Thoracic aorta (tissue), 2 donors: ENCODE data around the gene CAMSAP1. TPM values are rescaled to one million over a fixed set of nuclear protein-coding genes. Genes with fewer than 3 reads are reported as not detected.

Experiments used
- ATAC-seq: fragments of 150-250 bp; one replicate; pipeline ENCODE4 v1.8.0; 2017; ENCODE audit warnings: low read depth; ENCODE audit not compliant: insufficient number of reproducible peaks, low FRiP score
- DNase-seq: peaks from one replicate; pipeline ENCODE4 v3.0.0-alpha.2; 2020; ENCODE audit warnings: low spot score
- H3K27ac ChIP-seq, 2 donors: fragments of 200-600 bp; sonication (generic); 1 replicate in 1 of 2; 2 replicates in 1 of 2; pipeline ENCODE4 v1.5.1; 2016; ENCODE audit warnings: mild to moderate bottlenecking in 2 of 2, moderate library complexity in 2 of 2
- H3K27me3 ChIP-seq: fragments of 200-600 bp; sonication (generic); replicated peaks from 2 replicates; pipeline ENCODE4 v1.6.0; 2016; ENCODE audit warnings: mild to moderate bottlenecking; ENCODE audit not compliant: insufficient read depth
- H3K36me3 ChIP-seq: fragments of 200-600 bp; sonication (generic); one replicate; pipeline ENCODE4 v1.5.1; 2016
- H3K4me1 ChIP-seq, 2 donors: fragments of 200-600 bp; sonication (generic); 1 replicate in 1 of 2; 2 replicates in 1 of 2; pipeline versions ENCODE4 v1.5.1 to v1.6.0; 2016; ENCODE audit warnings: low read depth in 2 of 2, mild to moderate bottlenecking in 1 of 2; ENCODE audit not compliant: control insufficient read depth in 1 of 2
- H3K4me3 ChIP-seq: fragments of 200-600 bp; sonication (generic); 2 replicates; pipeline ENCODE4 v1.5.1; 2016; ENCODE audit warnings: mild to moderate bottlenecking
- H3K9me3 ChIP-seq: fragments of 200-600 bp; sonication (generic); 2 replicates; pipeline ENCODE4 v1.5.1; 2016
- CTCF ChIP-seq: fragments of 200-600 bp; sonication (generic); IDR thresholded peaks from one replicate; pipeline ENCODE4 v1.5.1; 2019; ENCODE audit warnings: antibody characterized with exemption
- total RNA-seq, 2 donors: library from RNA; depleted of rRNA; stranded (reverse); fragments of >200 nt; gene quantifications; one replicate each; pipeline versions ENCODE4 v1.1.0 to v1.2.3, GENCODE V29; 2016

CAMSAP1 gene
- total RNA-seq, 2 donors from 2014 or later = 19.1 to 20.2 TPM

GRCh38 chr9:135799261-135799660 lies 108.1 kb downstream of the CAMSAP1 start:
- no peak overlapping the region for H3K27ac ChIP-seq

GRCh38 chr9:135798263-135798585 lies 109.1 kb downstream of the CAMSAP1 start:
- ATAC-seq (peak; percentile 32), DNase-seq (no peak)
- no peaks in the 10 kb centered on the region for H3K9me3 ChIP-seq
- no peak overlapping the region for H3K4me3 ChIP-seq
- no peaks in the 10 kb centered on the region for H3K36me3 ChIP-seq
- TF ChIP-seq CTCF = no peak
- no peaks in the 10 kb centered on the region for H3K27me3 ChIP-seq
- H3K27ac ChIP-seq = peak overlapping the region in 1 of 2 donors; percentile 36
- H3K4me1 ChIP-seq = peaks cover 8 to 23% of the 10 kb centered on the region in 2 donors

More at GRCh38 chr9:135799261-135799660, 108.1 kb downstream of the CAMSAP1 start:
- no peak for TF ChIP-seq CTCF
- DNase-seq (no peak), ATAC-seq (no peak)
- Histone ChIP-seq H3K4me1 (peaks cover 8 to 23% of the 10 kb centered on the region in 2 donors), H3K9me3 (no peaks in the 10 kb centered on the region), H3K27me3 (no peaks in the 10 kb centered on the region), H3K4me3 (no peak overlapping the region), H3K36me3 (no peaks in the 10 kb centered on the region)

GRCh38 chr9:135797507-135798262 lies 109.7 kb downstream of the CAMSAP1 start:
- no peaks in the 10 kb centered on the region for H3K27me3 ChIP-seq
- H3K36me3 ChIP-seq = no peaks in the 10 kb centered on the region
- DNase-seq = no peak
- H3K9me3 ChIP-seq = no peaks in the 10 kb centered on the region
- no peak overlapping the region for H3K4me3 ChIP-seq
- ATAC-seq = peak; percentile 64
- peaks cover 8 to 23% of the 10 kb centered on the region in 2 donors for H3K4me1 ChIP-seq
- H3K27ac ChIP-seq = peak overlapping the region in 1 of 2 donors; percentile 36
- TF ChIP-seq CTCF = peak; percentile 68

GRCh38 chr9:135796784-135797485 lies 110.4 kb downstream of the CAMSAP1 start:
- H3K4me1 ChIP-seq = peaks cover 8 to 23% of the 10 kb centered on the region in 2 donors
- H3K27ac ChIP-seq = peak overlapping the region in 1 of 2 donors; percentile 36
- DNase-seq (no peak), ATAC-seq (no peak)
- H3K36me3 ChIP-seq = no peaks in the 10 kb centered on the region
- no peaks in the 10 kb centered on the region for H3K9me3 ChIP-seq
- TF ChIP-seq CTCF = no peak
- H3K4me3 ChIP-seq = no peak overlapping the region
- H3K27me3 ChIP-seq = no peaks in the 10 kb centered on the region

- ATAC-seq = no peak
- Histone ChIP-seq H3K27me3 (no peaks in the 10 kb centered on the region), H3K4me3 (no peak overlapping the region), H3K36me3 (no peaks in the 10 kb centered on the region), H3K9me3 (no peaks in the 10 kb centered on the region), H3K4me1 (peaks cover 8 to 23% of the 10 kb centered on the region in 2 donors), H3K27ac (no peak overlapping the region)
- no peak for TF ChIP-seq CTCF
- DNase-seq = no peak
Observed at GRCh38 chr9:135795391-135795790, 112.0 kb downstream of the CAMSAP1 start.
